Lung (tissue), 12 donors: ENCODE data around the gene FANCC. TPM values are rescaled to one million over a fixed set of nuclear protein-coding genes. Genes with fewer than 3 reads are reported as not detected.
A peak's percentile ranks its signal among the peaks of the same experiment; 100 is the strongest.

Source experiments
- ATAC-seq: fragments of 200-7000 bp; cut with Tn5 transposase; one replicate; pipeline ENCODE4 v1.9.1; 2020; ENCODE audit warnings: moderate number of reproducible peaks; ENCODE audit not compliant: insufficient read depth, low FRiP score
- DNase-seq, 3 donors: peaks; one replicate each; pipeline ENCODE4 v3.0.0-alpha.2; 2013 to 2017
- H3K27ac ChIP-seq, 2 donors: one replicate each; pipeline ENCODE4 v1.5.1; 2013; ENCODE audit warnings: mild to moderate bottlenecking in 2 of 2, moderate library complexity in 2 of 2, control low read depth in 1 of 2, inconsistent platforms in 1 of 2, low read depth in 1 of 2, low read length in 1 of 2
- H3K27me3 ChIP-seq, 3 donors: one replicate each; pipeline ENCODE4 v1.5.1; 2013; ENCODE audit warnings: low read length in 2 of 3; ENCODE audit not compliant: control insufficient read depth in 3 of 3, insufficient read depth in 3 of 3
- H3K36me3 ChIP-seq, 4 donors: one replicate each; pipeline ENCODE4 v1.5.1; 2013; ENCODE audit warnings: low read length in 4 of 4, mild to moderate bottlenecking in 1 of 4, moderate library complexity in 1 of 4; ENCODE audit not compliant: control insufficient read depth in 4 of 4, insufficient read depth in 4 of 4
- H3K4me1 ChIP-seq, 5 donors: one replicate each; pipeline ENCODE4 v1.5.1; 2013; ENCODE audit warnings: low read length in 5 of 5, mild to moderate bottlenecking in 2 of 5, moderate library complexity in 1 of 5; ENCODE audit not compliant: control insufficient read depth in 5 of 5, insufficient read depth in 5 of 5
- H3K4me3 ChIP-seq: one replicate; pipeline ENCODE4 v1.5.1; 2013; ENCODE audit warnings: mild to moderate bottlenecking, control low read depth, moderate library complexity
- H3K9ac ChIP-seq, 2 donors: one replicate each; pipeline ENCODE4 v1.5.1; 2013; ENCODE audit warnings: low read length in 2 of 2, control low read depth in 1 of 2; ENCODE audit not compliant: insufficient read depth in 1 of 2
- H3K9me3 ChIP-seq, 4 donors: one replicate each; pipeline ENCODE4 v1.5.1; 2013; ENCODE audit warnings: low read length in 3 of 4, mild to moderate bottlenecking in 1 of 4, moderate library complexity in 1 of 4; ENCODE audit not compliant: control insufficient read depth in 4 of 4, insufficient read depth in 3 of 4
- WGBS, 2 donors: extraction: QIAGEN DNeasy Blood & Tissue Kit; methylation state at CpG; one replicate each; pipeline ENCODE4 v1.1.7; 2013; 5-methylcytosine and 5-hydroxymethylcytosine counted together
- polyA plus RNA-seq, 2 donors: library from polyadenylated mRNA; stranded (reverse); fragments of 200-250 nt; gene quantifications; one replicate each; pipeline ENCODE4 v1.2.1, GENCODE V29; 2013
- total RNA-seq, 2 donors: library from RNA; depleted of rRNA in 1 of 2; stranded (reverse); fragments of >200 nt in 1 of 2; gene quantifications; one replicate each; pipeline ENCODE4 v1.2.1, GENCODE V29; 2014 to 2021
- TF ChIP-seq, protein P1 (sequence below): IDR thresholded peaks from 2 replicates; pipeline ENCODE4 v1.5.1; 2012; ENCODE audit warnings: mild to moderate bottlenecking; ENCODE audit errors: control extremely low read depth, extremely low read depth
- donor health status: control.
- donor health status: control.
- donor health status: Bipolar disorder and iron deficiency.
- donor health status: healthy.
- donor health status: DM: yes; HTN: yes; CAD: no.

The FANCC gene
- total and polyA plus RNA-seq, 4 donors = 4.4 to 20.0 (median 8.7) TPM

DNA sequence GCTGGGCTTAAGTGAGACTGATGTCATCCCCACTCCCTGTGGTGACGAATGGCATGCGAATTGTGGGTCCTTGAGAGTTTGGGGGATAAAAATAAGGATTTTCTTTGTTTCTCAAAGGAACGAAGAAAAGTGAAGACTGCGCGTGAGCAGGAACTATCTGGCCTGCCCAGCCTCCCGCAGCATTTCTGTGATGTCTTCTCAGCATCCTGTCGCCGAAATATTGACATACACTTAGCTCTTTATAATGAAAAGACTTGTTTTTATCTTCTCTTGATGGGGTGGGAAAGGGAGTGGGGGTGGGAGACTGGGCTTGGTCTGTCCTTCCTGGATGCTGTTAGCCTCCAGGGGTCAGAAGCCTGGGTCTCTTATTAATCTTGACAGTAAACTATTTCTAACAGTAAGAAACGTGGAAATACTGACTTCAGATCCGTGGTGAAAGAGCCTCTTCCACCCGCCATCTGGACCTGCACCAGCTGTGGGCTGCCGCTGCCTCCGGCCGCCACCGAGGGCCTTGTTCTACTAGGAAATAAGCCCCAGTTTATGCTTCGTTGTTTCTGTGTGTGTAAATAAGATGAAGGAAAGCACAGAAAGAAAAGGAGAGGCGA lies 239.6 kb downstream of the FANCC start:
- H3K27me3 ChIP-seq = no peaks in the 10 kb centered on the region
- 75 to 81% methylated on average over 17 of the region's 17 CpGs for WGBS, 2 donors
- peak overlapping the region in 1 of 2 donors; percentile 61 for H3K9ac ChIP-seq
- DNase-seq (peak; percentile 59 to 70 (median 62)), ATAC-seq (no peak)
- TF ChIP-seq, protein P1, sequence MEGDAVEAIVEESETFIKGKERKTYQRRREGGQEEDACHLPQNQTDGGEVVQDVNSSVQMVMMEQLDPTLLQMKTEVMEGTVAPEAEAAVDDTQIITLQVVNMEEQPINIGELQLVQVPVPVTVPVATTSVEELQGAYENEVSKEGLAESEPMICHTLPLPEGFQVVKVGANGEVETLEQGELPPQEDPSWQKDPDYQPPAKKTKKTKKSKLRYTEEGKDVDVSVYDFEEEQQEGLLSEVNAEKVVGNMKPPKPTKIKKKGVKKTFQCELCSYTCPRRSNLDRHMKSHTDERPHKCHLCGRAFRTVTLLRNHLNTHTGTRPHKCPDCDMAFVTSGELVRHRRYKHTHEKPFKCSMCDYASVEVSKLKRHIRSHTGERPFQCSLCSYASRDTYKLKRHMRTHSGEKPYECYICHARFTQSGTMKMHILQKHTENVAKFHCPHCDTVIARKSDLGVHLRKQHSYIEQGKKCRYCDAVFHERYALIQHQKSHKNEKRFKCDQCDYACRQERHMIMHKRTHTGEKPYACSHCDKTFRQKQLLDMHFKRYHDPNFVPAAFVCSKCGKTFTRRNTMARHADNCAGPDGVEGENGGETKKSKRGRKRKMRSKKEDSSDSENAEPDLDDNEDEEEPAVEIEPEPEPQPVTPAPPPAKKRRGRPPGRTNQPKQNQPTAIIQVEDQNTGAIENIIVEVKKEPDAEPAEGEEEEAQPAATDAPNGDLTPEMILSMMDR = no peak
- no peak overlapping the region for H3K4me3 ChIP-seq
- H3K36me3 ChIP-seq = peaks cover 6 to 34% (median 28%) of the 10 kb centered on the region in 4 donors
- H3K27ac ChIP-seq = peak overlapping the region in 1 of 2 donors; percentile 28
- peaks cover 5 to 37% (median 19%) of the 10 kb centered on the region in 5 donors for H3K4me1 ChIP-seq
- H3K9me3 ChIP-seq = peaks cover 0 to 4% (median 0%) of the 10 kb centered on the region in 4 donors

DNA sequence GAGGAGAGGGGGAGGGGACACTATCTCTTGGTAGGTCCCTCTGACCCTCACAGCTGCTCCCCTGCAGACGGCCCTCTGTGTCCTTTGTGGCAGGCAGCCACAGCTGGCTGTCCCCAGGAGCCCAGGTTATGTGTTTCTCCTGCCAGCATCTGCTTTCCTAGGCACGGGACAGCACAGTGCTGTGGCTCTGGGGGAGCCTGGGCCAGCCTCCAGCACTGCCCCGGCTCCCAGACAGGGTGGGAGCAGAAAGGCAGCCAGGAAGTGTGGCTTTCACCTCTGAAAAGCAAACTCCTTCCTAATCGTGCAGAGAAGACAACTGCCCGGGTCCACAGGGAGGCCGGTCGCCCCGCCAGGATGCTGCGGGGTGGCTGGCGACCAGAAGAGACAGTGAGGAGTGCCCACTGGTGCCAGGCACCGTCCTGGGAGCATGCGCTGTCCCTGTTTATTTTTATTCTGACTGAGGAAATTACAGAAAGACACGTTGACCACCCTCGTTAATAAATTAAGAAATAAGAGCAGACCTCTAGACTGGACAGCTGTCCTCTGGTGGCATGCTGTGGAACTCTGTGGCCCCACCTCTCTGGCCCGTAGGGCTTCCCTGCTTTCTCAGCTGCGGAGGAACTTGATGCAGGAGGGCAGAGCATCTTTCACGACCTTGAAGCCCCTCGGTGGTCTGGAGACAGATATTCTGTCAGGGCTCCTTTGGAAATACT lies 240.3 kb downstream of the FANCC start:
- WGBS, 2 donors = 58 to 77% methylated on average over 18 of the region's 18 CpGs
- peak overlapping the region; percentile 58 to 60 for H3K27ac ChIP-seq
- H3K27me3 ChIP-seq = no peaks in the 10 kb centered on the region
- H3K4me3 ChIP-seq = no peak overlapping the region
- peaks cover 5 to 37% (median 21%) of the 10 kb centered on the region in 5 donors for H3K4me1 ChIP-seq
- H3K9ac ChIP-seq = peak overlapping the region in 1 of 2 donors; percentile 61
- no peak for ATAC-seq
- H3K36me3 ChIP-seq = peaks cover 6 to 31% (median 22%) of the 10 kb centered on the region in 4 donors
- peaks cover 0 to 4% (median 0%) of the 10 kb centered on the region in 4 donors for H3K9me3 ChIP-seq
- TF ChIP-seq, protein P1 = no peak
- DNase-seq = peak in 1 of 3 donors; percentile 36

DNA sequence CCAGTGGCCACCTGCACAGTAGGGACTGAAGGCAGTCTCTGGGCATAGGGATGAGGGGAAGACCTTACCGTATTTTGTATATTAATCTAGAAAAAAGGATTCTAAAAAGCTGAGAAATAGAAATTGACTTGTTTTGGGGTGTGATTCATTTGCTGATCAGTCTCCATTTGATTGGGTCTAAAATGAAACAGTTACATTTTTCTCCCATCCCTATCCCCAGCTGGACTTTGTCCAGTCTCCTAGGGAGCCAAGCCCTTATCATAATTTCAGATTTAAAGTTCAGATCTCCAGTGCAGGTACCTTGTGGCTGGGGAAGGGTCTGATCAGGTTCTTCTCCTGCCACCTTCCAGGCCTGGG lies 240.8 kb downstream of the FANCC start:
- Histone ChIP-seq H3K4me1 (peaks cover 5 to 37% (median 21%) of the 10 kb centered on the region in 5 donors), H3K27ac (peak overlapping the region; percentile 58 to 60), H3K27me3 (no peaks in the 10 kb centered on the region), H3K9me3 (peaks cover 0 to 4% (median 0%) of the 10 kb centered on the region in 4 donors), H3K9ac (no peak overlapping the region), H3K4me3 (no peak overlapping the region), H3K36me3 (peaks cover 3 to 29% (median 16%) of the 10 kb centered on the region in 4 donors)
- 73 to 92% methylated on average over 1 of the region's 1 CpG for WGBS, 2 donors
- TF ChIP-seq, protein P1 = no peak
- DNase-seq (no peak), ATAC-seq (no peak)
